SKM-1 treated with dmso at 0.1 percent for 144 hours (cell line): ENCODE results near the gene RASA3.
"Not testable (repeated sequence)": the region's sequence is repeated elsewhere in the genome, so short reads cannot be mapped to it uniquely, and the experiment has no call there.

Experiments used
- DNase-seq: peaks from one replicate; lab custom pipeline; 2025; ENCODE audit not compliant: unreplicated experiment; lab: John Stamatoyannopoulos, UW

Gene RASA3

GRCh38 chr13:114023716-114024602, 108.5 kb downstream of the RASA3 start:
- DNase-seq: no peak

DNA sequence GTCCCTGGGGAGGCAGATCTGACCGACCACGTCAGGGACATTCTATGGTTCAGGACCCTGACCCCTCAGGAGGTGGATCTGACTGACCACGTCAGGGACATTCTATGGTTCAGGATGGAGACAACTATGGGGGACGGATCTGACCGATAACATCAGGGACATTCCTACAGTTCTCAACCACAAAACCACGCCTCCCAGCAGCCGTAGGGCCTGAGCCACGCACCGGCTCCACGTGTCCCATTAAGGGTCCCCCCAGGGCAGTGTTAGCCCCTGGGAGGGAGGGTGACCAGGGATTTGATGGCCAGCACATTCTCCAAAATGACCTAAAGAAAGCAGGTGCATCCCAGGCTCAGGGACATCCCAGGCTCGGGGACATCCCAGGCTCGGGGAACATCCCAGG, 109.5 kb downstream of the RASA3 start:
- DNase-seq: no peak

GRCh38 chr13:114022309-114022669, 110.1 kb downstream of the RASA3 start:
- no peak for DNase-seq

DNA sequence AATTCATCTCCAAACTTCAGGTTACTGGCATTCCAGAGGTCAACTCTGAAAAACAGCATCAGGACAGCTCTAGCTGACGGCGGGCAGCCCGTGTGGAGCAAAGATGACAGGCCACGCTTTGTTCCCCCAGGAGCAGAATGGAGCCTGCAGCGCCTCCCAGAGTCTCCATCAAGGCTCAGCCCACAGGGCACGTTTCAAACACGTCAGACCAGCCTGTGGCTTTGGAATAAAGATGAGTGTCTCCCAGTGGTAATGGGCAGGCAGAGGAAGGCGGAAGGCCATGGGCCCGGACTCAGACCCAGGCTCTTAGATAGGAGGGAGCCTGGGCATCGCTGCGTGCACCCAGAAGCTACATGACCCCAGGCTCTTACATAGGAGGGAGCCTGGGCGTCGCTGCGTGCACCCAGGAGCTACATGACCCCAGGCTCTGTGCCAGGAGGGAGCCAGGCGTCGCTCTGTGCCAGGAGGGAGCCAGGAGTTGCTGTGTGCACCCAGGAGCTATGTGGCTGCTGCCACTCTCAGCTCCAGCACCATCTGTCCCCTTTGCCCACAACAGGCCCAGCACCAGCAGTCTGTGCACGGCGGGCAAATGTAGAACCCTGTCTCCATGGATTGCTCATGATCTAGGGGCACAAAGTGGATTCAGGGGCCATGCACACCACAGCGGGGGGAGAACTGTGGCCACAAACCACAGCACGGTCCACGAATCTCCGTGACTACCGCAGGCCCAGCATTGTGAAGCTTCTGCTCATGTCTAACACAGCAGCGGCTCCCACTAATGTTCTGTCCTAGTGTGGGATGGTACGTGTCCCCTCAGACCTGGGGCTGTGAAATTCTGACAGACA, 110.7 kb downstream of the RASA3 start:
- DNase-seq: no peak

DNA sequence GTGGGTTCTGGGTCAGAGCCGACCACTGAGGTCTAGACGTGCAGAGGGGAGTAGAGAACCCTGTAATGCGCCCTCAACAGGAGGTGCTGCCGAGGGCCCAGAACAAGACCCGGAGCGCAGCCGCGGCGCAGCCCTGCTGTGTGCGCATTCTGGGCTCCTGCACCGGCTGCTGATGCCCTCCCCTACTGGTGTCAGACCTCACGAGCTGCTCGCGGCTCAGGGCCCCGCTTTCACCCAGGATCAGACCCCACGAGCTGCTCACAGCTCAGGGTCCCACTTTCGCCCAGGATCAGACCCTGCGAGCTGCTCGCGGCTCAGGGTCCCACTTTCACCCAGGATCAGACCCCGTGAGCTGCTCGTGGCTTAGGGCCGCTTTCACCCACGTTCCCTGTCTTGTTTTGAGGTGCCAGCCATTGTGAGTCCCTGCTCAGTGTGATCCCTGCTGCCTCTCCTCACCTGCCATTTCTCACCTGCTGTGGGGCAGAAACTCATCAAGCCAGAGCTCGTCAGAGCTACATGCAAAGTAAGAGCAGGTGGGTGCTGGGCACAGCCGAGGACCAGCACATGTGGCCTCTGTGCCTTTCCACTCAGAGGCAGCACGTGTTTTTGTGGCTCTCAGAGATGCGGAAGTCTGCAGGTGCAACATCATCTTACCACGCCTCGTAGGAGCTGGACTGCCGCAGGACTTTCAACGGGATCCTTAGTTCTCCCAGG, 111.5 kb downstream of the RASA3 start:
- DNase-seq: no peak

DNA sequence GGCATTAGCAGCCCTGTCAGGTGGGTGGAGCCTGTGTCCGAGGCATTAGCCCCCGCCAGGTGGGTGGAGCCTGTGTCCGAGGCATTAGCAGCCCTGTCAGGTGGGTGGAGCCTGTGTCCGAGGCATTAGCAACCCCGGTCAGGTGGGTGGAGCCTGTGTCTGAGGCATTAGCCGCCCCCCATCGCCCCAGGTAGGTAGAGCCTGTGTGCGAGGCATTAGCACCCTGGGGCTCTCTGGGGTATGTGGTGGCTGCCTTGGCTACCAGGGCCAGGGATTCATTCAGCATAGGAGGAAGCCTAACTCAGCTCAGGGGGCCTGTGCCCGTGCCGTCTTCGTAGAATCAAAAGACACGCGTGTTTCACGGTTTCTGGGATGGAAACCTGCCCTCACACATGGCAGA, 112.3 kb downstream of the RASA3 start:
- DNase-seq: not testable (repeated sequence)

GRCh38 chr13:114019367-114019766, 113.1 kb downstream of the RASA3 start:
- DNase-seq: no peak

- DNase-seq: no peak
Measured at GRCh38 chr13:114018461-114019055, 113.9 kb downstream of the RASA3 start.

DNA sequence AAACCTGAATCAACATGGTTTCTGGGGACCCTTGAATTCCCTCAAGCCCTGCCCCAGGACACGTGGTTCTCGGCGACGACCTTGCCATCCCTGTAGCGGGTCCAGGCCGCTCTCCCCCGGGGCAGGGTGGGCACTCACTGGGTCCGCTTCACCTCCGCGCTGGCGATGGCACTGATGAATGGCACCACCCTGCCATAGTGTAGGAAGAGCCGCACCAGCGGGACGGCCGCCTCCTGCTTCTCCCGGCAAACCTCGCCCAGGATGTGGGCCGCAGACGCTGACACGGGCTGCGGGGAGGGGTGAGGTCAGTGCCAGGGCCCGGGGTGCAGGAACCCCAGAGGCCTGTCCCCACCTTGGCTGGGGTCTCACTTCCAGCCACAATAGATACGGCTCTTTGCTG, 114.5 kb downstream of the RASA3 start:
- DNase-seq: no peak

DNA sequence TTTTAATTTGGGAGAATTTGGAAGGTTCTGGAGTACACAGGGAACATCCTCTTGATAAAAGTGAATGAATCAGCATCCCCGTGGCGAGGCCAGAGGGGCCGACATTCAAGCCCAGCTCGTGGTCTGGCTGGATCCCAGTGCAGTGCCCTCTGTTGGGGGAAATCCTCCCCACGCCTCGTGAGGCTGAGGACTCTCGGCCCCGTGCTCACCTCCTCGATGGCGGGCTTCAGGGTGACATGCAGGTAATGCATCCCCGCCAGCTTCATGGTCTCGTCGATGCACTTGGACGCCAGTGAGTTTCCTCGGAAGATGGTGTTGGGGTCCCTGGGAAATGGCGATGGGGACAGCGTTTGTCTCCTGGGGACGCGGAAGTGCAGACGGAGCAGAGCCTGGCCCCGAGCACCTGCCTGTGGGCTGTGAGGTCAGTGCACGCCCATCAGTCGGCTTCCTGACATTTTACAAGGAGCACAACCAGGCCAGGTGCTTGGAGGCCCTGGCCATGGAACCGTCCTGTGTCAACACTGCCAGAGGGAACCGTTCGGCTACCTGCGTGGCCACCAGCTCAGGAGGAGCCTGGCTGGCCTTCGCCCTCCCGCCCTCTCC, 115.3 kb downstream of the RASA3 start:
- DNase-seq: no peak

DNA sequence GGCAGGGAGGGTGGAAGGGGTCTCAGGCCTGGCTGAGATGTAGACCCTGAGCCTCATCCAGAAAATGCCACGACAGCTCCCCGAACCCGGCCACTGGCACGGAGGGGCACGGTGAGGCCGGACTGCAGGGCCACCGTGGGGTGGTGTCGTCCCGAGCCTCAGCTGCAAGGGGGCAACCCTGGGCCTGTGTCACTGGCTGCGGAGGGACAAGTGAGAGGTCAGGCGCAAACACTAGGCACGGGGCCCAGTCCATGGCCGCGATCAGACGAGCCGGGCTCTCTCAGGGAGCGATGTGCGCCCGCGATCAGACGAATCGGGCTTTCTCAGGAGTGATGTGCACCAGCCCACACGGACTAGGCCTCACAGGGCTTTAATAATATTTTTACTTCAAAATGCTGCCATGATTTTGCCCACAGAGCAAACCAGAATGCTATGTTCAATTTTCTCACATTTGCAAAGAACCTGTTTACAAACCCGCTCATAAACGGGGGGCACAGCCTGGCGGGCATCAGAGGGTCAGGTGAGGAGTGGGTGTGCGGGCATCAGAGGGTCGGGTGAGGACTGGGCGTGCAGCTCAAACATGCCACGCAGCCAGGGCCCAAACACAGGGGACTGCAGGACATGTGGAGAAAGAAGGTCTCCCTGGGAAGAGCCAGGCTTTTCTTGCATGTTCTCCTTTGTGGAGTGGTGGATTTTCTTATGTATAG, 115.9 kb downstream of the RASA3 start:
- no peak for DNase-seq

DNA sequence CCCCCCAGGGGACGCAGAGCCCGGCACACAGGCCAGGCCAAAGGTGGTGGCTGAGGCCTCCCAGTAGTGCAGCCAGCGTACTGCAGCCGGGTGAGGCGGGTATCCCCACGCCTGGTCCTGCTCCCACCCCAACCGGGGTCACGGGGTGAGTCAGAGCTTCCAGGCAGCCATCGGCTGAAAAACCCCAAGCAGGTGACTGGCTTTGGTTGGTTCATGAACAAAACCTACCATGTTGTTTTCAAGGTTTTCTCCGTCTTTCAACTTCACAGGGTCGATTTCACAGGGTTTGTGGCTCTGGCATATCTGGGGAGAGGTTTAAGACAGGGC, 116.5 kb downstream of the RASA3 start:
- no peak for DNase-seq

DNA sequence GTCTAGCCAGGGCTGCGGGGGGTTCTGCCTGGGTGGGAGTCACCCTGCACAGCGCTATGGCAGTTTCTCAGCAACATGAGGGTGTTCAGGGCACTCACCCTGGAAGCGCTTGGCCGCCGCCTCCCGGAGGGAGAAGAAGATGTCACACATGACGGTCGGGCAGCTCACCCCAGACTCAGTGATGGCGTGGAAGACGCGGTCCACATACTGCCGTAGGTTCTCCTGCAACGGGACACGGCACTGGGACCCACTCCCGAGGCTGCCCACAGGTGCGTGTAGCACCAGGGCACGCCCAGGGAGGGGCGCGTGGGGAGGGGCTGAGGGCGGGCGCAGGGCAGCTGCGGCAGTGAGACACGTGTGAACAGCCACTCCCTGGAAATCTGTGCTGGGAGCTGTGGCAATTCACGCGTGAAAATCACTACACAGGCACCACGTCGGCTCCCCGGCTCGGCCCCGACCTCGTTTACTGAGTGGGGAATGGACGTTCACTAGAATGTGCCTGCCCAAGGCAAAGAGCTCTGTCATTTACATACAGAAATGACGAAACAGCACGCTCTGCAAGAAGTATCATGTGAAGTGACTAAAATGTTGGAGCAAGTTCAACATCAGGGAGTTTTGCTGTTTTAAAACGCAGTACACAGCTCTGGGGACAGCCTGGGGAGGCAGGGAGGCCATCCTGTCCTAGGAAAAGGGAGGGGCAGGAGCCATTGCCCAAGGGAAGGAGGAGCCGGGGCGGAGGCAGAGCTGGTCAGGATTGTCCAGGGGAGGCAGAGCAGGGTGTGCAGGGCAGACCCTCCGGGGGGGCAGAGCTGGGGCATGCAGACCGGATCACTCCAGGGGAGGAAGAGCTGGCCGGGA, 117.1 kb downstream of the RASA3 start:
- no peak for DNase-seq

- no peak for DNase-seq
Measured at GRCh38 chr13:114013952-114014629, 118.3 kb downstream of the RASA3 start.

- DNase-seq: no peak
Measured at GRCh38 chr13:114013336-114013735, 119.1 kb downstream of the RASA3 start.

- no peak for DNase-seq
Measured at GRCh38 chr13:114012921-114013320, 119.5 kb downstream of the RASA3 start.

- no peak for DNase-seq
Measured at GRCh38 chr13:114012141-114012540, 120.3 kb downstream of the RASA3 start.

DNA sequence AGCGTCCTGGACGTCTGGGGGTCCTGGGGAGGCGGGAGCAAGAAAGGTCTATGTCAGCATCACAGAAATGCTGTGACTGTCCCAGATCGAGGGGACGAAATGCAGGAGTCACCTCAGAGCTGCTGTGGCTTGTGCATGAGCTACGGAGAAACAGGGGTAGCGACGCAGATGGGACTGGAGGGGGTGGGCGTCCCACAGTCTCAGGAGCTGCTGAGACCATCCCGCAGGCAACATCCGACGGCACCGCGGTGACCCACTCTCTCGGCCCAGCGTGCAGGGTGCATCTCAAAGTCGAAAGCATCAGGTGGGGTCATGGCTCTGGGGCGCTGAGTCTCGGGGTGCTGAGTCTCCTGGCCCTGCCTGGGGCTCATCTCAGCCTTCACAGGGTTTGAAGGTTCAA, 121.2 kb downstream of the RASA3 start:
- DNase-seq: no peak
